ENCODE results near the gene DUOX2. TPM values are rescaled to one million over a fixed set of nuclear protein-coding genes. Genes with fewer than 3 reads are reported as not detected.

Gene DUOX2
- 0.39 TPM in 1 of 2 replicates, not detected in the other for total RNA-seq

DNA sequence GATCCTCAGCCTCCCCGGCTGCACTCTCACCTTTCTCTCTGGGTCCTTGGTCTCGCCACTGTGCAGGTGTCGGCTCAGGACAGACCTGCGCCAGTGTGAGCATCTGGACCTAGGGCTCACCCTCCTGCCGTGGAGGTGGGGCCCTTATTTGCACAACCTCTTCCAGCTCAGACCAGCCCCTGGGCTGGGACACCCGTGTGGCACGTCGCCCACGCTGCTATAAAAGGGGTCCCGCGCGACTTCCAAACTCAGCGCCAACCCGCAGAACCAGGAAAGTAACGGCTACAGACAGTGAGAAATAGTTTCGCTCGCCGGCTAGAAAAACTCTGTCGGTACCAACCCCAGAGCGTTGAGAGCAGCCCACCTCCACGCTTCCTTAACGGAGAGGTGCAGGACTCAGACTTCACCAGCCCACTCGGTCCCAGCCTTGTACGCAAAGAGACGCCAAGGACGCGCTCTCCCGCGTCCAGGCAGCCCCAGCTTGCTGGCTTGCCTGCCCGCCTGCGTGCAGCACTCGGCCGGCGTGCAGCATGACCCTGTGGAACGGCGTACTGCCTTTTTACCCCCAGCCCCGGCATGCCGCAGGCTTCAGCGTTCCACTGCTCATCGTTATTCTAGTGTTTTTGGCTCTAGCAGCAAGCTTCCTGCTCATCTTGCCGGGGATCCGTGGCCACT lies at the start of gene DUOX2, which contains the start of gene DUOXA2:
Gene DUOX2 (minus strand): TSS at position 97 of the 675 bp plus-strand sequence. CDS start 761 bp downstream, outside the sequence.
Gene DUOXA2 (plus strand): TSS at position 251 of the 675 bp plus-strand sequence. CDS start 280 bp downstream, at position 531.

DNA sequence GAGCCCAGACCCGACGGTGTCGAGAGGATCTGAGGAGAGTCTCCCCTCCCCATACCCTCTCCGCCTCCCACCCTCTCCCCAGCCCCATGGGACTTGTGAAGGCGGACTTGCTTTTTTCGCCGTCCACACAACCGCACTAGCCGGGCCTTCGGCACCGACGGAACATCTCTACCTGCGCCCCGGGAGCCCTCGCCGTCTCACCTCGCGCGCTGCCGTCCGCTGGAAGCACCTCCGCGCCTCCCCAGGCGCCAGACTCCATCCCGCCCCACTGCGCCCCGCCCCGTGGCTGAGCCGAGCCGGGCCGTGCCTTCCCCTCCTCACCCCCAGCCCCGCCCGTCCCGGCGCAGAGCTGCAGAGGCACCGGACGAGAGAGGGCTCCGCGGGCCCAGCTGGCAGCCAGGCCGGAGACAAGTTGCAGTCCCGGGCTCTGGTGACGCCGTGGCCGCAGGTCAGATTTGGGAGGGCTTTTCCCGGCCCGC lies 15.7 kb upstream of the DUOX2 start, which contains the start of the genes DUOX1 and DUOXA1:
Gene DUOX1 (plus strand): TSS at position 344 of the 479 bp plus-strand sequence. CDS start 1,973 bp downstream, outside the sequence.
Gene DUOXA1 (minus strand): TSS at position 229 of the 479 bp plus-strand sequence. CDS start 6,865 bp downstream, outside the sequence.

Other genes starting within 250 kb of the DUOX2 start
- not detected in 2 replicates for gene TERB2, start 157.5 kb downstream of the DUOX2 start, total RNA-seq
- gene SORD, start 91.0 kb downstream of the DUOX2 start, total RNA-seq = 33.2 and 54.3 TPM in 2 replicates
- not detected in 2 replicates for gene DUOXA2, start 154 bp upstream of the DUOX2 start, total RNA-seq
- 16.4 and 30.6 TPM in 2 replicates for gene DUOXA1, start 15.7 kb upstream of the DUOX2 start, total RNA-seq
- gene DUOX1, start 15.8 kb upstream of the DUOX2 start, total RNA-seq = 14.2 and 22.7 TPM in 2 replicates
- gene SHF, start 73.8 kb upstream of the DUOX2 start, total RNA-seq = 0.38 and 0.78 TPM in 2 replicates
- not detected in 2 replicates for gene SLC28A2, start 138.1 kb upstream of the DUOX2 start, total RNA-seq